ENCODE data around the gene PCBP3. TPM values are rescaled to one million over a fixed set of nuclear protein-coding genes. Genes with fewer than 3 reads are reported as not detected.
"Not testable (repeated sequence)": the region's sequence is repeated elsewhere in the genome, so short reads cannot be mapped to it uniquely, and the experiment has no call there.

Gene PCBP3
- total RNA-seq, 1 donor: 7.0 TPM

GRCh38 chr21:45835301-45836267 lies 192.1 kb downstream of the PCBP3 start:
- DNase-seq (ENCODE audit: low read depth in 2 of 3, low spot score in 2 of 3): no peak

- DNase-seq (ENCODE audit: low read depth in 2 of 3, low spot score in 2 of 3): no peak
Observed at GRCh38 chr21:45836268-45836655, 192.7 kb downstream of the PCBP3 start.

GRCh38 chr21:45836694-45837670 lies 193.5 kb downstream of the PCBP3 start:
- DNase-seq (ENCODE audit: low read depth in 2 of 3, low spot score in 2 of 3): no peak

- DNase-seq (ENCODE audit: low read depth in 2 of 3, low spot score in 2 of 3): no peak
Observed at GRCh38 chr21:45837936-45838335, 194.4 kb downstream of the PCBP3 start.

- no peak for DNase-seq (ENCODE audit: low read depth in 2 of 3, low spot score in 2 of 3)
Observed at GRCh38 chr21:45838634-45839033, 195.1 kb downstream of the PCBP3 start.

- no peak for DNase-seq (ENCODE audit: low read depth in 2 of 3, low spot score in 2 of 3)
Observed at GRCh38 chr21:45839274-45839673, 195.7 kb downstream of the PCBP3 start.

GRCh38 chr21:45841033-45841432 lies 197.5 kb downstream of the PCBP3 start:
- no peak for DNase-seq (ENCODE audit: low read depth in 2 of 3, low spot score in 2 of 3)

- no peak for DNase-seq (ENCODE audit: low read depth in 2 of 3, low spot score in 2 of 3)
Observed at GRCh38 chr21:45843426-45843825, 199.9 kb downstream of the PCBP3 start.

GRCh38 chr21:45844181-45844580 lies 200.7 kb downstream of the PCBP3 start:
- DNase-seq (ENCODE audit: low read depth in 2 of 3, low spot score in 2 of 3): no peak

GRCh38 chr21:45845063-45845769 lies 201.7 kb downstream of the PCBP3 start:
- DNase-seq (ENCODE audit: low read depth in 2 of 3, low spot score in 2 of 3): no peak

GRCh38 chr21:45845770-45846090 lies 202.2 kb downstream of the PCBP3 start:
- DNase-seq (ENCODE audit: low read depth in 2 of 3, low spot score in 2 of 3): no peak

GRCh38 chr21:45846373-45847160 lies 203.0 kb downstream of the PCBP3 start:
- DNase-seq (ENCODE audit: low read depth in 2 of 3, low spot score in 2 of 3): no peak

GRCh38 chr21:45847870-45848269 lies 204.3 kb downstream of the PCBP3 start:
- DNase-seq (ENCODE audit: low read depth in 2 of 3, low spot score in 2 of 3): no peak

GRCh38 chr21:45848331-45848730 lies 204.8 kb downstream of the PCBP3 start:
- no peak for DNase-seq (ENCODE audit: low read depth in 2 of 3, low spot score in 2 of 3)

- no peak for DNase-seq (ENCODE audit: low read depth in 2 of 3, low spot score in 2 of 3)
Observed at GRCh38 chr21:45848805-45849204, 205.3 kb downstream of the PCBP3 start.

GRCh38 chr21:45849651-45850050 lies 206.1 kb downstream of the PCBP3 start:
- no peak for DNase-seq (ENCODE audit: low read depth in 2 of 3, low spot score in 2 of 3)

- DNase-seq (ENCODE audit: low read depth in 2 of 3, low spot score in 2 of 3): no peak
Observed at GRCh38 chr21:45850181-45850580, 206.7 kb downstream of the PCBP3 start.

- not testable (repeated sequence) for DNase-seq (ENCODE audit: low read depth in 2 of 3, low spot score in 2 of 3)
Observed at GRCh38 chr21:45852386-45852785, 208.9 kb downstream of the PCBP3 start.

GRCh38 chr21:45852886-45853400 lies 209.4 kb downstream of the PCBP3 start:
- no peak for DNase-seq (ENCODE audit: low read depth in 2 of 3, low spot score in 2 of 3)
